Colonic mucosa (tissue), 4 donors: ENCODE measurements around the gene DLGAP4. TPM values are rescaled to one million over a fixed set of nuclear protein-coding genes. Genes with fewer than 3 reads are reported as not detected.

Experiments
- DNase-seq: peaks from one replicate; pipeline ENCODE4 v3.0.0-alpha.2; 2020
- H3K27ac ChIP-seq: fragments of 200-600 bp; one replicate; pipeline ENCODE4 v1.8.0; 2021
- H3K27me3 ChIP-seq: fragments of 200-600 bp; one replicate; pipeline ENCODE4 v1.8.0; 2021
- H3K36me3 ChIP-seq: fragments of 200-600 bp; one replicate; pipeline ENCODE4 v1.8.0; 2021
- H3K4me1 ChIP-seq: fragments of 200-600 bp; one replicate; pipeline ENCODE4 v1.8.0; 2021; ENCODE audit warnings: mild to moderate bottlenecking
- H3K4me3 ChIP-seq: fragments of 200-600 bp; one replicate; pipeline ENCODE4 v1.8.0; 2021
- H3K9ac ChIP-seq, 2 donors: one replicate each; pipeline ENCODE4 v1.7.0; 2013; ENCODE audit warnings: control low read depth in 2 of 2, low read depth in 2 of 2, low read length in 2 of 2
- H3K9me3 ChIP-seq: fragments of 200-600 bp; one replicate; pipeline ENCODE4 v1.8.0; 2021
- CTCF ChIP-seq: fragments of 200-600 bp; IDR thresholded peaks from one replicate; pipeline ENCODE4 v1.8.0; 2022; ENCODE audit warnings: antibody characterized with exemption, mild to moderate bottlenecking
- intact Hi-C: fragments of 100-400 bp; cut with DNase I; formaldehyde crosslinking; loops from one replicate; pipeline ENCODE4 v1.14.1; 2022
- total RNA-seq, 2 donors: library from RNA; stranded (reverse); fragmentation: NEBNext Ultra II Directional in 1 of 2; extraction: Animal tissue kit (Norgen Biotek cat#: 25700) in 1 of 2; gene quantifications; one replicate each; pipeline ENCODE4 v1.2.1, GENCODE V29; 2021
- donor health status: healthy.
- donor health status: DM: no; HTN: no; CAD: no.
- donor health status: DM: no; HTN: no; CAD: no.

DLGAP4 gene
- total RNA-seq, 2 donors from 2014 or later = 43.1 to 48.6 TPM

DNA sequence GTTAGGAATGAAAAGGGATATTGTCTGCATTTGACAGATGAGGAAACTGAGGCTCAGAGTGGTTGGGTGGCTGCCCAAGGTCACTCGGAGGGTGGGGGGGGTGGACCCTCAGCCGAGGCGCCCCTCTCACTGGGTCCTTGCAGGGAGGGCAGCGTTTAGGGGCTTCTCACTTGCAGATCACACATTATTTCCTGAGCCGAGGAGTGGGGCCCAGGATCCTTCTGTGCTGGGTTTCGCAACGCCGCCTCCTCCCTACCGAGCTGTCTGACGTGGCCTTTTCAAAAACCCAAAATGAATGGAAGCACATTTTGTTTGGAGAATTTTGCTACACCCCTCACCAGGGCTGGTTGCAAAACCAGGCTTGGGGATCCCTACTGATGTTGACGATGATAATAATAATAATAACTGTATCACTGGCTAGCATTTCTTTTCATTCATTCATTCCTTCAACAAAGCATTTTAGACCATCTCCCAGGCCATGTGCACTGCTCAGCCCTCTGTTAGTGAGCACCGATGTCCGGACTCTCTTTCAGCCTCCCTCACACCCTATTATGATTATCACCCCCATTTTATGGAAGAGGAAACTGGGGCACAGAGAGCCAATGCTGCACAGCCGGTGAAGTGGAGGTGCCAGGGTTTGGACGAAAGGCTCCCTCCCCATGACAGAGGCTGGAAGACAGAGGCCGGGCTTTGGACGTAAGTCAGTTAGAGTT lies 5.2 kb downstream of the DLGAP4 start:
- Histone ChIP-seq H3K4me1 (no peaks in the 10 kb centered on the region), H3K27me3 (peaks cover 21% of the 10 kb centered on the region), H3K9ac (no peak overlapping the region), H3K9me3 (no peaks in the 10 kb centered on the region), H3K27ac (no peak overlapping the region), H3K36me3 (no peaks in the 10 kb centered on the region), H3K4me3 (no peak overlapping the region)
- intact Hi-C loops = no loop called here
- no peak for DNase-seq
- no peak for TF ChIP-seq CTCF

- Histone ChIP-seq H3K9me3 (no peaks in the 10 kb centered on the region), H3K9ac (no peak overlapping the region), H3K4me1 (no peaks in the 10 kb centered on the region), H3K27me3 (peaks cover 13% of the 10 kb centered on the region), H3K36me3 (no peaks in the 10 kb centered on the region), H3K27ac (no peak overlapping the region), H3K4me3 (no peak overlapping the region)
- intact Hi-C loops = no loop called here
- DNase-seq = no peak
- TF ChIP-seq CTCF = no peak
Observed at GRCh38 chr20:36311854-36312723, 6.0 kb downstream of the DLGAP4 start.

DNA sequence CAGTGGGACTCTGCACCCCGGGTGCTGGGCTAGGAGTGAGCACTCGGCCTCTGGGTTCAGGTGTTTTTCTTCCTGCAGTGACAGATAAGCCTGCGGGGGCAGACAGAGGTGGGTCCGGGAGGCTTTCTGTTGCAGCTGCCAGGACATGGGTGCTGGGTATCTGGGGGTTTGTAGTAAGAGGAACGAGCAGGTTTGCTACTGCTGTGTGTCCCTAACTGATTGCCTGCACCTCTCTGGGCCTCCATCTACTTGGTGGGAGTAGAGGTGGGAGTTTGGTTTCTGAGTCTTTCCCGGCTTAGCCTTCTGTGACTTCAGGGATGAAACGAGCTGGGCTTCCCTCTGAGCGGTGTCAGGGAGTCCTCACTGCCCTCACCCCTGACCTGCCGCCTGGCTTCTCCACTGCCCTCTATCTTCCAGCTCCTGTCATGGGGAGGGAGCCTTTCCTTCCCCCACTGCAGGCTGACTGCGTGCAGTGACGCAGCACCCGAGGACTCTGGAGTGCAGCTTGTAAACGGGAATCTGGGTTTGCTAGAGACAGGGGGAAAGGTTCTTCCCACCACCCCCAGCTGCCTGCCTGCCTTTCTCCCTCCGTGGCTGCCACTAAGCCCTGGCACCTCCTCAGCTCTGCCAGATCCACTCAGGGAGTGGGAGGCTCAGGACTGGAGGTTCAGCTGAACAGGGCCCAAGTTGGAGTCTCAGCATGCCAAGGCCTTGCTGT lies 6.7 kb downstream of the DLGAP4 start:
- Histone ChIP-seq H3K4me3 (no peak overlapping the region), H3K9me3 (no peaks in the 10 kb centered on the region), H3K27me3 (peaks cover 6% of the 10 kb centered on the region), H3K9ac (no peak overlapping the region), H3K36me3 (no peaks in the 10 kb centered on the region), H3K4me1 (no peaks in the 10 kb centered on the region), H3K27ac (no peak overlapping the region)
- TF ChIP-seq CTCF = no peak
- DNase-seq = peak; percentile 10
- intact Hi-C loops = no loop called here

DNA sequence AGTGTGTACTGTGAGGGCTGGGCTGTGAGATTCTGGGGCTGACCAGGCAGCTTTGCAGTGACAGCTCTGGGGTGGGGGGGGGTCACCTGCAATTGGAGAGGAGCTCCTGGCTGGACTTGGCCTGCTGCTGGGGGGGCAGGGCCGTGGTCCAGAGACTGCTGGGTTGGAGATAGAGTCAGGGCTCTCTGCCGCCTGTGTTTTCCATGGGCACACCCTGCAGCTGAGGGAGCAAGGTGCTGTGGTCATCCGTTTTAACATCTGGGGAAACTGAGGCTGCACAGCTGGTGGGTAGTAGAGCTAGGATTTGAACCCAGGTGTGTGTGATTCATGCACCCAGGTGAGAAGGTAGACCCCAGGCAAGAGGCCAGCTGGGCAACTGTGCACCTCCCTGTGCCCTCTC lies 7.3 kb downstream of the DLGAP4 start:
- Histone ChIP-seq H3K4me1 (no peaks in the 10 kb centered on the region), H3K9me3 (no peaks in the 10 kb centered on the region), H3K36me3 (no peaks in the 10 kb centered on the region), H3K4me3 (no peak overlapping the region), H3K27ac (no peak overlapping the region), H3K9ac (no peak overlapping the region), H3K27me3 (no peaks in the 10 kb centered on the region)
- TF ChIP-seq CTCF = no peak
- intact Hi-C loops = no loop called here
- no peak for DNase-seq

DNA sequence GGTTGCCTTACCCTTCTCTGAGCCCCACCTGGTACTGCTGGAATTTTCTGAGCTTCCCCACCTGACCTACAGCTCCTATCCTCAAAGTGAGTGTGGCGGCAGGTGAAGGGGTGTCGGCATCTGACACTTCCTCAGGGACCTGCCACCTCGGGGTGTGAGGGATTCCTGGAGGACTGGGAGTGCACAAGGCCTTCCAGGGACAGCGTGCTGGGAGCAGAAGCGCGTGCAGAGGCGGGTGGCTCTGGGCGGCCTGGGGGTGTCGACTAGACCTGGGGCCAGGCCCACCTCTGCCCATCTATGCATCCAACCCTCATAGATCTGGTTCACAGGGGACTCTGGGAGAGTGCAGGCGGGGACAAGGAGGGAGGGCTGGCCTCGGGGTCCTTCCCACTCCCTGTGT lies 7.8 kb downstream of the DLGAP4 start:
- intact Hi-C loops = no loop called here
- H3K4me1 ChIP-seq = no peaks in the 10 kb centered on the region
- no peak for DNase-seq
- H3K27me3 ChIP-seq = no peaks in the 10 kb centered on the region
- H3K9me3 ChIP-seq = no peaks in the 10 kb centered on the region
- no peaks in the 10 kb centered on the region for H3K36me3 ChIP-seq
- H3K27ac ChIP-seq = no peak overlapping the region
- H3K4me3 ChIP-seq = no peak overlapping the region
- no peak for TF ChIP-seq CTCF
- H3K9ac ChIP-seq = no peak overlapping the region
